ENCODE measurements around the gene CHN2.

DNA sequence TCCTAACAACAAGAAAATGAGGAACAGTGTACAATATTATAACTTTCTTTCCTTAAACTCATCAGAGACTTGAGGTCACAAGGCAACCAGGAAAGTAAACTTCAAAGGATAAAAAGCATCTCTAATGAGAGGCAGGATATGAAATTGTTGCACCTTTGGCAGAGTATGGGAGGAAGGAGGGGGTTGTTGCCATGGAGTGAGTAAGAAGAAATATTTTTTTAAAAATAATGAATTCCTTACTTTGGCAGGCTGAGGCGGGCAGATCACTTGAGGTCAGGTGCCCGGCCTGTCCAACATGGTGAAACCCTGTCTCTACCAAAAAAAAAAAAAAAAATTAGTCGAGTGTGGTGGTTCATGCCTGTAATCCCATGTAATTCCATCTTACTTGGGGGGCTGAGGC, 21.1 kb upstream of the CHN2 start:
- TF ChIP-seq CTCF (IDR thresholded peaks at IDR 0.05) (no peak), EZH2 (IDR thresholded peaks at IDR 0.05) (no peak), EZH2phosphoT487 (IDR thresholded peaks at IDR 0.05) (no peak)
